ENCODE measurements around the gene TBC1D22A.

The TBC1D22A gene

GRCh38 chr22:47148510-47148909 is 386.1 kb downstream of the TBC1D22A start:
- no peak for DNase-seq

DNA sequence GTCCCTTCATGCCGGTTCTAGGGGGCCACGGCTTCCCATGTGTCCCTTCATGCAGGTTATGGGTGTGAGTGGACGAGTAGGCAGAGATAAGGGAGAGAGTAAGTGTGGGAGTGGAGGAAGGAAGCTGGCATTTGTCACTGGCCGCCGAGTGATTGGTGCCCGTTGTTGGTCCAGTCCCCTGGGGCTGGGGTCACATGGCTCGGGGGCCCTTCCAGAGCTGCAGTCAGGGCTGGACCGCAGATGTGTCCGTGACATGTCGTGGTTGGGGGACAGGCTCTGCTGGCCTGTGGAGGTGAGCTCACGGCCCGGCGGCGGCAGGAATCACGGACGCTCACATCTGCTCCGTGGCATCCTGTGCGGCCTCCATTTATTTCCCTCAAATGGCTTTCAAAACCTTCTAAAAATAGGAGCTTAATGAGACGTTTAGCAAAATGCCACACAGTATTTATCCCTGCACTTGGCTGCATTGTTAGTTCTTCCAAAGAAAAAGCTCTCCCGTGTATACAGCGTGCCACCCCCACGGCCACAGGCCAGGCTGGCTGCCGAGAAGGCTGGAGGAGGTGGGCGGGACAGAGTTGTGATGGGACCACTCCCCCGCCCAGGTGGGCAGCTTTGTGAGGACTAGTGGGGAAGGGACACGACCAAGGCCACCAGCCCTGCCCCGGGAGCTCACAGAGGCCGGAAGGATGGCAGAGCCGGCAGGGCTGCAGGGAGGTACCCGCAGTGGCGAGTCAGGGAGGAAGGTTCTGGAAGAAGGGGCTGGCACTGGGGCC is 386.7 kb downstream of the TBC1D22A start:
- no peak for DNase-seq

DNA sequence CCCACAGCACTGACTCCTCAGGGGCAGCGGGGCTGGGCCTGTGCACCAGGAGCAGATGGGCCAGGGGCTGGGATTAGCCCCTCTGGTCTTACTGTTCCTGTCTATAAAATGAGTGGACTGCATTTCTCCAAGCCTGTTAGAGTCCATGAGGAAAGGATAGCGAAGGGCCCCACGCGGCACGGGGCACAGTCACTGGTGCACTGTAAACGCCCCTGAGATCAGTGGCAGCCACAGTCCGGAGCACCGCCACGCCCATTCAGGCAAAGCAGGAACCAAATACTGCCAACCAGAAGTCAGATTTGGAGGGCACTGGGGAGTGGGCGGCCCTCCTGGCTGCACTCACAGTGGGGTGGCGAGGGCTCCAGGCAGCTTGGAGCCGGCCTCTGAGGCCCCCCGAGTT is 387.5 kb downstream of the TBC1D22A start:
- no peak for DNase-seq

DNA sequence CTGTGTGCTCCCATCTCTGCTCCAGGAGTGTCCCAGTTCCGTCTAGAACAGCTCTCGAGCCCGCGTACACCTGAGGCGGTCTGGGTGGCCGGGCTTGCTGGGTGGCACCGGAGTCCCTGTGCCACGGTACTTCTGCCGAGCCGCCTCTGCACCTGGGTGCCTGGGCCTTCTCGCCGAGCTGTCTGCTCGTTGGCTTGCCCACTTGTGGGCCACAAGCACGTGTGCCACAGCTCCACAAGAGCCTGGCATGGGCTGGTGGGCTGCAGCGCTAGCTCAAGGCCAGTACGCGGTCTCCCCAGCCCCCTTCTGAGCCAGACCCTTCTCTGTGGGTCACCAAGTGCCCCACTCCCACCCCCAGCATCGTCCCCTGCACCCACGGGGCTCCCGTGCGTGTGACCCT is 388.0 kb downstream of the TBC1D22A start:
- DNase-seq = no peak

DNA sequence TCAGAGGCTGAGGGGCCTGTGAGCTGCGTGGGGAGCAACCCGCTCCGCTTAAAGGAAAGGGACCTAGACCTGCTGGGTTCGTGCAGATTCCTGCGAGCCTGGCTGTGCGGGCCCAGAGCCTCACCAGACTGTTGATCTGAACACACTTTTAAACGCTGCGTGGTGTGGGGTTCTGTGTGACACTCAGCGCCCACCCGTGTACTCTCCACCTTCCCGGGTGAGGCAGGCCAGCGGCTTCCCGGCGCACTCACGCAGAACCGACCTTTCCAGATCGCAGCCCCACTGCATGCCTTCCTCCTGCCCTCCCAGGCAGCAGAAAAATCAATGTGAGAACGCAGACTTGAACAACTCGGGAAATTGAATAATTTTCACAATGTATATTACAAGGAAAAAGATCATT is 388.6 kb downstream of the TBC1D22A start:
- DNase-seq = no peak

DNA sequence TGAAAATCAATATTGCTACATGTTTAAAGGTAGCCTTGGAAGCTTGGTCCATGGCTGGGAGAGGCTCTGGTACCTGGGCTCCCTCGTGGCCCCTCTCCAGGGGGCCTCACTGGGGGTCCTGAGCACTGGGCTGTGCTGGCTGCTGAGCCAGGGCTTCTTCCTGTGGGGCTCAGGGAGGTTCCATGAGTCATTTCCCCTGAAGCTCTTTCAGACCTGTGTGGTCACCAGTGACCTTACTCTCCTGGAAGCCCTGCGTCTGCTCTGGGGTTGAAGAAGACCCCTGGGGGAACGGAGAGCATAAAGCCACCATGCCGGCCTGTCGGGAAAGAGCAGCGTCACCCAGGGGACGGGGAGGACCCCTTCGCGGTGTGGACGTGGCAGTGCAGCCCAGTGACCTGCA is 389.0 kb downstream of the TBC1D22A start:
- no peak for DNase-seq

DNA sequence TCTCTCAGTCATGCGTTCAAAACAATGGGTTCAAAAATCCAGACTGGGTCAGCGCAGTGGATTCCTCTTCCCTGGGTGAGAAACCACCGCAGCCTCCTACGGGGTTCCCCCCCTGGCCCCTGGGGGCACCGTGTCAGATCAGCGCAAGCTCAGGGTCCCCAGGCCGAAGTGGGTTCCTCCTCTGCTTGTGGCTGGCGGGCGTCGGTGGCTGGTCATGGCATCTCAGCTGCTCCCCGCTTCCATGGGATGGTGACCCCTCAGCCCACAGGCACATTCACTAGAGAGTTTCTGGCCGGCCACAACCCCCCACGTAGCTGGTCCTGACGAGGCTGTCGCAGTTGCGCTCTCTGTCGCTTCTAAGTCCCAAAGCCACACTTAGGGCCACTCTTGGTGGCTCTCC is 389.8 kb downstream of the TBC1D22A start:
- DNase-seq = no peak

GRCh38 chr22:47152938-47153337 is 390.5 kb downstream of the TBC1D22A start:
- no peak for DNase-seq

DNA sequence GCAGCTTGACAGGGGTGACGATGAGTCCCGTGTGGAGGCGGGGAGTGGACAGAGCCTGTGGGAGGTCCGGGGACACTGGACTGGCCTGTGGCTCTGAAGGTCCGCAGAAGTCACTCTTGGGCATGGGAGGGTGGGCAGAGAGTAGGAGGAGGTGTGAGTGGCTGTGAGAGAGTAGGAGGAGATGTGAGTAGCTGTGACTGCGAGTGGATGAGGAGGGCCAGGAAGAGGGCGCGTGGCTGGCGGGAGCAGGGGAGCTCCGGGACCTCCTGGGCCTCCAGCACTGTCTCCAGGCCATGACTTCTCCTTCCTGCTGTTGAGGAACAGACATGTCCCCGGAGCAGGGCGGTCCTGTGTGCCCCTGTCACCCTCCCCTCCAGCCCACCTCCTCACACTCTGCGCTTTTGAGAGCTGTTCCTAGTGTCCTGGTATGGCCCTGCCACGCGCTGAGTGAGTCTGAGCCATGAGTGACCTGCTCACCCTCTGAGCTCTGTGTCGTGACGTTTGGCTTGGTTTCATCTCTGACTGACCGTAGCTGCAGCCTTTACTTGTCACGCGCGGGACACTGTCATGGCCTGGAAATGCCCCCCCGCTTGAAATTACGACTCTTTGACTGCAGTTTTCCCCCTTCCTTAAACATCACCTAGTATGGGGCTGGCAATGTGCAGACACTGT is 391.5 kb downstream of the TBC1D22A start:
- peak in 2 of 51 donors; percentile 16 to 36 for DNase-seq

- peak in 43 of 51 donors; percentile 3 to 71 (median 38) for DNase-seq
Measured at GRCh38 chr22:47154621-47155081, 392.2 kb downstream of the TBC1D22A start.

- DNase-seq = no peak
Measured at GRCh38 chr22:47155131-47155885, 392.9 kb downstream of the TBC1D22A start.

GRCh38 chr22:47155912-47156311 is 393.5 kb downstream of the TBC1D22A start:
- DNase-seq = no peak

DNA sequence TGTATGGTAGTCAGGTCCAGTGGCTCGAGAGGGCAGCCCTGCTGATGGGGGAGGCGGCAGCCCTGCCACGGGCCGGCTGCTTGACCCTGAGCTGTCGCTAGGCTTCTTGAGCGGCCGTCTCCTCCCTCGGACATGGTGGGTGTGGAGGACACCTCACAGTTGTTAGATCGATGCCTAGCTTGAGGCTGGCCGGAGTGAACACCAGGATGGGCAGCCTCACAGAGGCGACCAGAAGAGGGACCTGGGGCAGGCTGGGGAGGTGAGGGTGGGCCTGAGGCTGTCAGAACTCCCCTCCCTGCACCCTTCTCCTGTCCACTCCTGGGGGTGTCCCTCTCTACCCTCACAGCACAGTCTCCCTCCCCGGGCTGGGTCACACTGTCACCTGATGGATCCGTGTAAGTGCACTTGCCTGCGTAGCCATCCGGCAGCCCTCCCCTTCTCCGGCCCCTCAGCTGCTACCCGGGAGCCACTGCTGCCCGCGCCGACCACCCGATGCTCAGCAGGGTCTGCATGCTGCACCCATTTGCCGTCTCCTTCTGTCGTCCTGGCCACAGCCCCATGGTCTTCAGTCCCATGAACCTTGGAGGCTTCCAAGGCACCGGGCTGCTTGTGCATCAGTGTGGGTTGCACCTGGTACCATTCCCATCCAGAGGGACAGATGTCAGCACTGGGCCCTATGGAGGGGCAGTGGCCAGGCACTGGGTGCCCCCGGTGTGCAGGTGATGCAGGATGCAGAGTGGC is 394.1 kb downstream of the TBC1D22A start:
- DNase-seq = no peak

DNA sequence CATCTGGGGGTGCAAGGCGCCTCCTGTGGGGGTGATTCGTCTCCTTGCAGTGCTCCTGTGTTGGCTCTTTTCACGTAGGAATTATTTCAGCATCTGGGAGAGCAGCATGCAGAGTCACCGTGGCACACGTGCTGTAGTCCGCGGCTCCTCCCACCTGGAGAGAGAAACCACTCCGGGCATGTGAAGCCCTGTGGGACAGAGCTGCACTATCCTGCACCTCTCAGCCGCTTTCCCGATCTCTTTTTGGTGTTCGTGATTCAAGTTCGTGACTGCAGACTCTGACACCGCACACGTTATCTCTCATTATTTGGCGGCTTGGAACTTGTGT is 394.6 kb downstream of the TBC1D22A start:
- DNase-seq = no peak

DNA sequence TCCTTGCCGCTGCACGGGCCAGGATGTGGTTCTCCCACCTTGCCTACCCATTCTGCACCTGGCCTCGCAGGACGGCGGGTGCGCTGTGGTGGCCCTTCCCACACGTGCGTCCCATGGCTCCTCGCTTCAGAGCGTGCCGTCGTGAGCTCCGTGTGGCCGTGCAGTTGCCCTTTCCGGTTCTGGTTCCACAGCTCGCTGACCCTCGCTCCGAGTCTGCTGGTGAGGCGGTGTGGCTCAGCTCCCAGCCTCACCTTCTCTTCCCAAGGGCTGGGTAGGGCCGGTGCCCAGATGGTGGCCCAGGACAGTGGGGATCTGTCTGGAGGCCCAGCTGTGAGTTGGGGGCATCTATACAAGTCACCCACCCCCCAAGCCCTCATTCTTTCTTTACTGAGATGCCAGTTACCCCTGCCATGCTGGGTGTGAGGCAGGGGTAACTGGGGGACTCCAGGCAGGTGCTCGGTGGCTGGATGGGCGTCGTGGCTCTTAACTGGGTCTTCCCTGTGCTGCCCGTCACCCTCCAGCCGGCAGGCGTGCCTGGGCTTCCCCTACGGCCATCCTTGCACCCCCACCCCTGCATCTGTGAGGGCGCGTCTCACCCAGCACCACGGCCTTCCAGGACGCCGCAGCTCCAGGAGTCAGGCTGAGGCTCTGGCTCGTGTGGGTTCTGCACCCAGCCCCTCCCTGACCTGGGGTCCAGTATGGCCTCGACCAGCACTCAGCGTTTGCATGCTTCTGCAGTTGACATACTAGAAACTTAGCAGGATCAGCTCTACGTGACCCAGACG is 395.2 kb downstream of the TBC1D22A start:
- no peak for DNase-seq

- no peak for DNase-seq
Measured at GRCh38 chr22:47158457-47158856, 396.0 kb downstream of the TBC1D22A start.

GRCh38 chr22:47159592-47159991 is 397.1 kb downstream of the TBC1D22A start:
- no peak for DNase-seq

GRCh38 chr22:47160141-47160541 is 397.7 kb downstream of the TBC1D22A start:
- no peak for DNase-seq

GRCh38 chr22:47160781-47161520 is 398.5 kb downstream of the TBC1D22A start:
- DNase-seq = no peak

GRCh38 chr22:47161631-47162030 is 399.2 kb downstream of the TBC1D22A start:
- no peak for DNase-seq

Data from hypothalamus (tissue), 51 donors.